ENCODE data around the gene IRF8.
"Not testable (repeated sequence)": the region's sequence is repeated elsewhere in the genome, so short reads cannot be mapped to it uniquely, and the experiment has no call there.

IRF8 gene

DNA sequence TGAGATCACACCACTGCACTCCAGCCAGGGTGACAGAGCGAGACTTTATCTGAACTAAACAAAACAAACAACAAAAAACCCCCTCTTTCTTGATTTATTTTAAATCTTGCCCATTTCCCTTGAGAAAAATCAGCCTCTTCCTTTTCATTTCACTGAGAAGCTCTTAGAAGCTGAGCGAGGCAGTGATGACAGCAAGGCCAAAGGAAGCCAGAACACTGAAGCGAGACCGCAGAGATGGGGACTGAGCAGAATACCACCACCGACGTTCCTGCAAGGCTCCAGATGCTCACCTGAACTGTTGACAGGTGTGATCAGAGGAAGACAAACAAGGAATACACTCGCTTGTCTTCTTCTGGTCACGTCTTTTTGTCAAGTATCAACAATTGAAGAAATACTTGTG, 30.5 kb upstream of the IRF8 start:
- no peak for DNase-seq (ENCODE audit: low read depth)

DNA sequence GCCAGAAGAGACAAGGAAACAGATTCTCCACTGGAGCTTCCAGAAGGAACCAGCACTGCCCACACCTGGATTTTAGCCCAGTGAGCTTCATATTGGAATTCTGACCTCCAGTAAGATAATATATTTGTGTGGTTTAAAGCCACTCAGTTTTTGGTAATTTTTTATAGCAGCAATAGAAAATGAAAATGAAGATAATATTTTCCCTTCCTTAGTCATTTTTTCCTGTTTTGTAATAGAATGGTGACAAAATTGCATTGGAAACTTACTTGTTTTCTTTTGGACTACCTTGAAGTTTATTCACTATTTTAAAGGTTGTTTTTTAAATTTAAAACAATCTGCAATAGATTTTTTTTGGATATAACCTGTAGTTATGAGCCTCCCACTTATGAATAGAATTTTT, 29.8 kb upstream of the IRF8 start:
- DNase-seq (ENCODE audit: low read depth), result no peak

- DNase-seq (ENCODE audit: low read depth), result no peak
These were observed 29.0 kb upstream of the IRF8 start for GRCh38 chr16:85869785-85870558.

DNA sequence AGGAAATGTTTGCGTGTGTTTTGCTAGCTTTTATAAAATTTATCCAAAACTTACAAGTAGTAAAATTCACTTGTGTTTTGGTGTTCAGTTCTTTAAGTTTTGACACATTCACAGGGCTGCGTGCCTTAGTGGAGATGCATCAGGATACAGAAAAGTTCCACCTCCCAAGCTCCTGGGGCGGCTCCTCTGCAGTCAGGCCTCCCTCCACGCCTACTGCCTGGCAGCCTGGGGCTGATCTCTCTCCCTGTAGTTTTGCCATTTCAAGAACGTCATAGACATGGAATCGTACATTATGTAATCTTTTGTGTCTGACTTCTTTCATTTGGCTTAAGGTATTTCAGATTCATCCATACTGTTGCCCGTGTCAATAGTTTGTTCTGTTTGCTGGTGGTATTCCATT, 27.2 kb upstream of the IRF8 start:
- DNase-seq (ENCODE audit: low read depth), result no peak

DNA sequence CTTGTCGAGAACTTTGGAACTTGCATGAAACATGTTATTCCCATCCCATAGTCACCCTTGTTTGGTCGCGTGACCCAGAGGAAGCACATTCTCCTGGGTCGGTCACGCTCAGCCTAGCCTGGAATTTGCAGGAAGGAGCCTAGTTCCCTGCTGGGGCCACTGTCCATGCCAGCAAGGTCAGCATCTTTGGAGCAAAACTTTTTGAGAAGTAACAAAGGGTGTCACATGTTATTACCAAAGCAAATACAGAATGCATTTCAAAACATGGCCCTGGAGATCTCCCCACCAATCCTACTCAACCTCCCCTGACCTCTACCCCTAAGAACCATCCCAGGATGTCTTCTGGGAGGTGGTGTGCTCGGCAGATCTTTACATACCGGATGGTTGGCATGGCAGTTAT, 26.2 kb upstream of the IRF8 start:
- DNase-seq (ENCODE audit: low read depth), result no peak

DNA sequence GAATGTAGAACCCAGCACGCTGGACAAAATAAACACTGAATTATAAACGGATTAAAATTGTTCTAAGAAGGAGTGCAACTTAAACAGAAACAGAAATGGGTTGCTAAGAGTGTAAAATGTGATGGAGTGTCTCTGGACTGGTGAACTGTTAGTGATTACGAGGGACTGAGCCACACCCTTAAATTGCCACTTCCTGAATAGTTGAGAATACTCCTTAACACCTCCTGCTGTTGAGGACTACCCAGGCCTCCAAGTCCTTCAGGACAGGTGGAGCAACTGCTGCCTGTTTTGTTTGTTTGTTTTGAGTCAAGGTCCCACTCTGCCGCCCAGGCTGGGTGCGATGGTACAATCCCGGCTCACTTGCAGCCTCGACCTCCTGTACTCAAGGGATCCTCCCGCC, 25.8 kb upstream of the IRF8 start:
- DNase-seq (ENCODE audit: low read depth), result no peak

- DNase-seq (ENCODE audit: low read depth), result not testable (repeated sequence)
These were observed 24.9 kb upstream of the IRF8 start for GRCh38 chr16:85874031-85874430.

DNA sequence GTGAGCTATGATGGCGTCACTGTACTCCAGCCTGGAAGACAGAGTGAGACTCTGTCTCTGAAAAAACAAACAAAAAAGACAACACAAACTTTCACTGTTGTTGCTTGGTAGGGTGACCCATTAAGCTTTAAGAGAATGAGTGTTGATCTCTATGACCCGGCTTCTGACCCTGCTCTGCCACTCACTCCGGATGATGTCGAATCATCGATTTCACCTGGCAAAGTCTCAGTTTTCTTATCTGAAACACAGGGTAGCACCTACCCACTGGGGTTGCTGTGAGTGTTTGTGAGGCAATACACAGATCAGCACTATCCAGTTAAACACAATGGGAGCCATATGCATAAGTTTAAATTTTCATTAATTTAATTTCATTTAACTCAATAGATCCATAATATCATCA, 20.6 kb upstream of the IRF8 start:
- DNase-seq (ENCODE audit: low read depth), result no peak

DNA sequence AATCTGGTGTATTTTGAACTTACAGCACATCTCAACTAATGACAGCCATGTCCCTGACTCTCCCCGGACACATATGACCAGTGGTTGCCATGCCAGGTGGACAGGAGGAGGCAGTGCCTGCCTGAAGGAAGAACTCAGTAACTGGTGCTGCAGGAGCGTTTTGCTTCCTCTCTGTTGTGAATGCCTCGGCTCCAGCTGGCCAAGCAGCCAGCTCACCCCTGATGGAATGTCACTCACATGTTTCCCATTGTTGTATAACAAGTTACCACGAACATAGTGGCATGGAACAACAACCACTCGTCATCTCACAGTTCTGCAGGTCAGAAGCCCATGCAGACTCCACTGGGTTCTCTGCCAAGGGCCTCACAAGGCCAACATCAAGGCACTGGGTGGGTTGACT, 20.1 kb upstream of the IRF8 start:
- DNase-seq (ENCODE audit: low read depth), result no peak

- DNase-seq (ENCODE audit: low read depth), result no peak
These were observed 19.4 kb upstream of the IRF8 start for GRCh38 chr16:85879549-85879948.

DNA sequence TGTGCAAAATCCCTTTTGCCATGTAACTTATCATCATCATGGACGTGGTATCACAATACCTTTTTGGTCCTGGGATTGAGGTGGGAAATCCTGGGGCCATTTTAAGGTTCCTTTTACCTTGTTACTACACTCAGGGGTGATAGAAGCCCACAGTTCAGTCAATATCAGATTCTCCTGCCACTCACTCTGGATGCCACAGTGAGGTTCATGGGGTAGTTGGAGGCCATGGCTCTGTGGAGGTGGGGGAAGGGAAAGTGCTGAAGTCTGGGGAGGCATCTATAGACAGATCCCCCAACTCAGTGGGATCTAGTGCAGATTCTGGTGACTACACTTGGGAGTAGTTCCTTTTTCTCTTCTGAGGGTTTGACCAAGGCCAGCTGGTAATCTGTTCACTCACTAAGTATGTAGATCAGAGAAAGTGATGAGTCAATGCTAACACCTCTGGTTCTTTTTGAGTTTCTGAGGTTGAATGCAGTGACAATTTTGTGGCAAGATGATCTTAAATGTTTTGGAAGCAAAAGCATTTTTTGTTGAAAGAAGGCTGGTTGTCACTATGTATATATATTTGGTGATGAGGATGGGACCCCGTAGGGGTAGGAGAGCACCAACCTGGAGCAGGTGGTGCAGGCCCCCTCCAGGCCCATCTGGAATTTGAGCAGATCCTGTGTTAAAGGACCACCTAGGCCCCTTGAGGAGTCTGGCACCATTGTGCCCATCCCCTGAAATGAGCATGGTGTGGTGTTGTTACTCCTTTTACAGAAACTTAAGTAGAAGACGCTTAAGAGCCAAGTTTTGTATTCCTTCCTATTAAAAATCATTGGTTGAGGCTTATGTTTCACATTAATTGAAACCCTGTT, 18.8 kb upstream of the IRF8 start:
- no peak for DNase-seq (ENCODE audit: low read depth)

DNA sequence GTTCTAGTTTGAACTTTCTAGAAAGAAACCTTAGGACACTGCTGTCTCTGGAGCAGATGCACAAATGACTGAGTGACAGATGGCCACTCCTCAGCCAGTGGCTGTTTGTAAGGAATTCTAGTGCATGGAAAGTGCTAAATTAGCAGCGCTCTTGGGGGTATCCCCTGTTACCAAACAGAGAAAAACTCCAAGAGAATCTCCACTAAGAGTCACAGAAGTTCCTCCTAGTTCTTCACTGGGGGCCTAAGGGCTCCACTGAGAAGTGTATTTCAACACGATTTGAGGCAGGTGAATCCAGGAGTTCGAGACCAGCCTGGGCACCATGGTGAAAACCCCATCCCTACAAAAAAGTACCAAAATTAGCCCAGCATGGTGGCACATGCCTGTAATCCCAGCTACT, 18.1 kb upstream of the IRF8 start:
- DNase-seq (ENCODE audit: low read depth), result no peak

DNA sequence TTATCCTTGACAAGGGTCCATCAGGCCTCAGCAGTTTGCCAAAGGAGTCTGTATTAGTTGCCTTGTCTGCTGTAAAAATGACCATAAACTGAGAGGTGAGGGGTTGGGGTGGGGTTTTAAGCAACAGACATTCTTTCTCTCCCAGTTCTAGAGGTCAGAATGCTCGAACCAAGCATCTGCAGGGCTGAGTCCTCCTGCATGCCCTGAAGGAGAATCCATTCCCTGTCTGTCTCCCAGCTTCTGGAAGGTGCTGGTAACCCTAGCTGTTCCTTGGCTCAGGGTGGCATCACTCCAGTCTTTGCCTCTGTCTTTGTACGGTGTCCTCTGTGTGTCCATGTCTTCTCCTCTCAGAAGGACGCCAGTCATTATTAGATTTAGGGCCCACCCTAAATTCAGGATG, 17.5 kb upstream of the IRF8 start:
- DNase-seq (ENCODE audit: low read depth), result no peak

DNA sequence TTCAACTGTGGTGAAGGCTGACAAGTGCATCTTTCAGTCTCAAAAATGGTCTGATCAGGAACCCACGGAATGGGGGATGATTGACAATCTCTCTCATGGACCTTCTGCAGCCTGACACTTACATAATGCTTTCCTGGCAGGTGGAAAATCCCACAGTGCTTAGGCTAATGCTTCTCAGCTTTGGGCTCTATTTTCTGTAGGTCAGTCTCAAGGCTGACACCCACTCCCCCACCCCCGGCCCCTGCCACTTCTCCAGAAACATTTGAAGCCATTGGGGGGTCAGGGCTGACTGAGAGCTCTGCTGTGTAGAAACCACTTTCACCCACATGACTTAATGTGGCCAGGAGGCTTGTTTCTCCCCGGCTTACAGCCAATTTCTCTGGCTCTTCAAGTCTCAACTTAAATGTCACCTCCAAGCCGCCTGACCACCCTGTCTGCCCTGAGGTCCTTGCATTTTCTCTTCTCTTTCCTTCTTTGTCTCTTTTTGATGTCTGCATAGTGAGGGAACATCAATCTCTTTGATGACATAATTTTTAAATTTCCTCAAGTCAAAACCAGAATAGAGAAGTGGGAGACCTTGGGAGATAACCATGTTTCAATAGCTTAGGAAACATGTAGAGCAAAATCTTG, 16.7 kb upstream of the IRF8 start:
- DNase-seq (ENCODE audit: low read depth), result no peak

DNA sequence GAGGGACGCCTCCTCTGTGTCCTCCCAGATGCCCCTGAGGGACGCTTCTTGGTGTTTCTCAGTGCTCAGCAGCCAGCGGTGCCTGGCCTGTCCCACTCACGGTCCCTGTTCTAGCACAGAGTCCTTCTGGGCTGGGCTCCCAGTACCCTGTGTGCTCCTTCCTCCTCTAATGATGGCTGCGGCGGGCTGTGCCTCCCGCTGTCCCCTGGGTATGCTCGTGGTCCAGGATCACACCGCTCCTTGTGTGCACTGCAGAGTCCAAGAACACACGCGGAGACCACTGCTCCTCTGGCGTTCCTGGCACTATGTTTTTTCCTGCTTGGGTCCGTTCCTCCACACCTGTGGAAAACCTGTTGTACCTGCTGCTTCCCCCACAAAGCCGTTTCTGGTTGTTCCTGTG, 15.1 kb upstream of the IRF8 start:
- no peak for DNase-seq (ENCODE audit: low read depth)

GRCh38 chr16:85884808-85885463, 14.0 kb upstream of the IRF8 start:
- no peak for DNase-seq (ENCODE audit: low read depth)

DNA sequence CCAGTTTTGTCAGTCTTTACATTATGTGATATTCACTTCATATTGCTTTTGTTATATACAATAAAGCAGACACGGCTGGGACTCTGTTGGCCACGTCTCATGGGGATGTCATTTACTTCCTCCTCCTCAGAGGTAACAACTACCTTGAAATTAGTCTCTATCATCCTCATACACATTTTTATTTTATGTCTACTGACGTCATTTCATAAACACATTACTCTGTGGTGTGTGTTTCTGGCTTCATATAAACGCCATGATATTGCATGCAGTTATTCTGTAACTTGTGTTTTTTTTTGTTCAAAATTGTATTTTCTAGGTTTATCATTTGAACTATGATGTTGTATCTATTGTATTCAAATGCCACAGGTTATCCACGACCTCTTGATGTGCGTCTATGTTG, 13.4 kb upstream of the IRF8 start:
- DNase-seq (ENCODE audit: low read depth), result no peak

GRCh38 chr16:85888405-85889331, 10.3 kb upstream of the IRF8 start:
- no peak for DNase-seq (ENCODE audit: low read depth)

DNA sequence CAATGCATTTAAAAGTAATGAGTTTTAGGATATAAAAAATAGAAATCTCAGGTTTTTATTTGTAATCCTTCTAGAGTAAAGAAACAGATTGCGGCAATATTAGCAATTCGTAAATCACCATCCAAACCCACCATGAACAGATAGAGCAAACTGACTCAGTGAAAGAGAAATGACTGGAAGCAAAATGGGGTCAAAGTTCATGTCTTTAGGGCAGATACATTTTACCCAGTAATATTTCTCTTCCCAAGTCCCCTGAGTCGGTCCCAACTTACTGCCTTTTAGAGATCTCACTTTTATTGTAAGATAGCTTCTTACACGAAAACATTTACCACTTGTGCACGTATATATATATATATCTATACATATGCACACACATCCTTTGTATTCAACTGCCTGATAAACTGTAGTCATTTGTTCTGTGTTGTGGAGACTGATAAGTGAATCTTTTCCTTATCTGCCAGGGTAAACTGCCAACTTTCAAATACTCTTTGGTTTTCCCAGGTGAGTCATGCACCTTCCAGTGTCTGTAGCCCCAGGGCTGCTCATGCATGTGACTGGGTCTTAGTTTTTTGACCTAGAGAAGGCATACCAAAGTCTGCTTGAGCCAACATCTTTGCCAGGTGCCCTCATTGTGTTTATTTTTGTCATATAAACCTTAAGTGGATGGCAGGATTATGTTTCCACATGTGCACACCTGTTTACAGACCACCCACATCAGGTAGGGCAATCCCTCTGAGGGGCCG, 7.8 kb upstream of the IRF8 start:
- DNase-seq (ENCODE audit: low read depth), result no peak

- DNase-seq (ENCODE audit: low read depth), result no peak
These were observed 7.2 kb upstream of the IRF8 start for GRCh38 chr16:85891776-85892166.

DNA sequence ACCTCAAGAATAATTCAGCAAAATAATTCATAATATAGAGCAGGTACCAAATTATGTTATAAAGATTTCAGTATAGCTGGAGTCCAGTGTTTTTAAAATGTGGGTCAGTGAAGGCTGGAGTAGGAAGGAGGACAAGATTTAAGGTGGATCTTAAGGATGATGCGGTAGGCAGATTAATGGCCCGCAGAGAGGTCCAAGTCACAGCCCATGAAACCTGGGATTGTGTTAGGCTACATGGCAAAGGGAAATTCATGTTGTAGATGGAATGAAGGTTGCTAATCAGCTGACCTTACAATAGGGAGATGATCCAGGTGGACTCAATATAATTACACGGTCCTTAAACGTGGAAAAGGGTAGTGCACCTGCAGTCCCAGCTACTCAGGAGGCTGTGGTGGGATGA, 6.2 kb upstream of the IRF8 start:
- DNase-seq (ENCODE audit: low read depth), result no peak

Data from stimulated activated CD8-positive, alpha-beta memory T cell treated with anti-CD3 and anti-CD28 coated beads, Interleukin-15, amount 100 ng/mL, for 1 hour (primary cell).